Measurements from ENCODE around the gene HDDC3. TPM values are rescaled to one million over a fixed set of nuclear protein-coding genes. Genes with fewer than 3 reads are reported as not detected.

HDDC3 gene
- total and polyA plus RNA-seq, 9 of the 15 experiments (the other 6 are each of a cell fraction or from before 2014, with no cell fraction given): 14.9 to 55.8 (median 36.9) TPM

- TF ChIP-seq NFIX (CRISPR knock-in tag; IDR thresholded peaks at IDR 0.05; ENCODE audit: low read depth) (no peak), ZNF830 (CRISPR knock-in tag; IDR thresholded peaks at IDR 0.05) (no peak), ZNF644 (tag; IDR thresholded peaks at IDR 0.05; ENCODE audit: low read depth) (no peak), SIX5 (IDR thresholded peaks at IDR 0.05; ENCODE audit: borderline replicate concordance in 1 of 2, insufficient read depth in 1 of 2, low read depth in 1 of 2, low read length in 2 of 2) (no peak), DLX4 (CRISPR knock-in tag; IDR thresholded peaks at IDR 0.05) (no peak), POLR2G (IDR thresholded peaks at IDR 0.05; ENCODE audit: low read depth, low read length) (peak; percentile 83), ARNT (IDR thresholded peaks at IDR 0.05) (no peak), CXXC5 (CRISPR knock-in tag; IDR thresholded peaks at IDR 0.05) (peak; percentile 78), ZNF395 (CRISPR knock-in tag; IDR thresholded peaks at IDR 0.05) (0 out of 2 replicates have a peak, but pooled peaks have one; percentile 1), KDM1A (IDR thresholded peaks at IDR 0.05) (no peak), MAFG (tag; conservative IDR thresholded peaks at IDR 0.05) (no peak), PRPF4 (IDR thresholded peaks at IDR 0.05; ENCODE audit: insufficient read depth, low read depth, low read length, poor library complexity, severe bottlenecking) (no peak), CBX2 (IDR thresholded peaks at IDR 0.05; ENCODE audit: insufficient read depth, low read length, poor library complexity, severe bottlenecking) (no peak), EP400 (IDR thresholded peaks at IDR 0.05) (no peak), ZNF707 (CRISPR knock-in tag; conservative IDR thresholded peaks at IDR 0.05) (no peak), MITF (IDR thresholded peaks at IDR 0.05) (no peak), TBP (optimal IDR thresholded peaks at IDR 0.05; ENCODE audit: low read depth, low read length) (peak; percentile 77), EGR1 (conservative IDR thresholded peaks at IDR 0.05) (peak; percentile 98), SMAD3 (CRISPR knock-in tag; conservative IDR thresholded peaks at IDR 0.05) (no peak), POLR3G (IDR thresholded peaks at IDR 0.05; ENCODE audit: extremely low read depth, insufficient read length, insufficient replicate concordance) (no peak), PHF21A (IDR thresholded peaks at IDR 0.05; ENCODE audit: borderline replicate concordance, low read depth) (no peak), ZNF121 (CRISPR knock-in tag; conservative IDR thresholded peaks at IDR 0.05) (no peak), ZBTB17 (CRISPR knock-in tag; IDR thresholded peaks at IDR 0.05) (no peak), BCOR (IDR thresholded peaks at IDR 0.05) (no peak; the same call in 1 of the 2 replicates), NEUROD1 (IDR thresholded peaks at IDR 0.05; ENCODE audit: borderline replicate concordance, low read depth, low read length, partially characterized antibody) (peak; percentile 42), ZC3H4 (CRISPR knock-in tag; IDR thresholded peaks at IDR 0.05; ENCODE audit: borderline replicate concordance) (0 out of 2 replicates have a peak, but pooled peaks have one; percentile 52)
Observed at GRCh38 chr15:90902840-90903732, 29.3 kb downstream of the HDDC3 start, which contains the start of gene MAN2A2 (continued).
